GM12878 (cell line): ENCODE measurements around the gene OTOS. TPM values are rescaled to one million over a fixed set of nuclear protein-coding genes. Genes with fewer than 3 reads are reported as not detected.

Experiments used
- ATAC-seq: fragments of 200-7000 bp; cut with Tn5 transposase; 3 replicates; pipeline ENCODE4 v1.9.1; 2020; ENCODE audit warnings: mild to moderate bottlenecking, moderate library complexity
- BruUV-seq: library from RNA; stranded (reverse); fragments of 400-500 nt; replicated peaks from 2 replicates; lab custom pipeline; 2021; lab: Mats Ljungman, UMichigan
- CTCF ChIA-PET: fragments of 300-600 bp; sonication (Branson Sonifier 250); formaldehyde crosslinking; extraction: SDS; loops from one replicate; lab custom pipeline; 2021; ENCODE audit warnings: inconsistent platforms; lab: Yijun Ruan, JAX
- POLR2A ChIA-PET: fragments of 350-600 bp; formaldehyde crosslinking; extraction: SDS; loops from one replicate; lab custom pipeline; 2021; ENCODE audit warnings: inconsistent platforms; lab: Charles Lee
- RAD21 ChIA-PET: fragments of 300-600 bp; sonication (Branson Sonifier 250); formaldehyde crosslinking; loops from one replicate; lab custom pipeline; 2023; ENCODE audit warnings: antibody characterized with exemption; ENCODE audit not compliant: unreplicated experiment; lab: Charles Lee
- SMC1A ChIA-PET: fragments of 300-600 bp; sonication (Branson Sonifier 250); formaldehyde crosslinking; loops from one replicate; lab custom pipeline; 2023; ENCODE audit not compliant: unreplicated experiment, uncharacterized antibody; lab: Charles Lee
- DNase-seq: peaks from one replicate; pipeline ENCODE4 v3.0.0-alpha.2; 2011; ENCODE audit warnings: low read depth, low spot score
- FAIRE-seq: peaks from 3 replicates; lab custom pipeline; 2011; peaks lifted over from hg19 to GRCh38; lab: Jason Lieb, UNC
- H2AFZ ChIP-seq: 2 replicates; pipeline ENCODE4 v1.6.0; 2011; ENCODE audit warnings: low read depth, low read length, control low read depth; ENCODE audit not compliant: control insufficient read depth
- H3K27ac ChIP-seq: 2 replicates; pipeline ENCODE4 v1.5.1; 2011; ENCODE audit warnings: control low read depth; ENCODE audit not compliant: control insufficient read depth, insufficient read depth
- H3K27me3 ChIP-seq, 2 experiments: replicated peaks in 1 of 2; 2 replicates each; pipeline versions ENCODE4 v1.6.0 to v1.6.1; 2011; ENCODE audit warnings: low read length in 1 of 2; ENCODE audit not compliant: control insufficient read depth in 2 of 2, insufficient read depth in 2 of 2
- H3K36me3 ChIP-seq, 2 experiments: 2 replicates each; pipeline ENCODE4 v1.5.1; 2011; ENCODE audit warnings: low read length in 1 of 2; ENCODE audit not compliant: control insufficient read depth in 2 of 2, insufficient read depth in 2 of 2
- H3K4me1 ChIP-seq: 2 replicates; pipeline ENCODE4 v1.6.1; 2011; ENCODE audit warnings: mild to moderate bottlenecking, low read length, moderate library complexity, mixed read lengths; ENCODE audit not compliant: control insufficient read depth, insufficient read depth
- H3K4me2 ChIP-seq: 2 replicates; pipeline ENCODE4 v1.6.0; 2011; ENCODE audit warnings: control low read depth; ENCODE audit not compliant: control insufficient read depth, insufficient read depth
- H3K4me3 ChIP-seq: fragments of 200-600 bp; sonication (generic); 2 replicates; pipeline ENCODE4 v1.5.1; 2016
- H3K79me2 ChIP-seq: 2 replicates; pipeline ENCODE4 v1.6.0; 2011; ENCODE audit warnings: low read length; ENCODE audit not compliant: control insufficient read depth, insufficient read depth
- H3K9ac ChIP-seq: 2 replicates; pipeline ENCODE4 v1.8.0; 2011; ENCODE audit warnings: low read length, control low read depth, mixed read lengths; ENCODE audit not compliant: control insufficient read depth, insufficient read depth
- H3K9me3 ChIP-seq: replicated peaks from 3 replicates; pipeline ENCODE4 v1.5.1; 2011; ENCODE audit warnings: mild to moderate bottlenecking, low read length; ENCODE audit not compliant: control insufficient read depth, insufficient read depth
- H4K20me1 ChIP-seq: 2 replicates; pipeline ENCODE4 v1.6.0; 2011; ENCODE audit not compliant: control insufficient read depth, insufficient read depth
- BCL11A ChIP-seq: IDR thresholded peaks from 2 replicates; pipeline ENCODE4 v1.6.1; 2011; ENCODE audit warnings: low read depth, low read length
- CHD4 ChIP-seq: fragments of 200-600 bp; sonication (generic); IDR thresholded peaks from 2 replicates; pipeline ENCODE4 v1.6.1; 2016; ENCODE audit warnings: mild to moderate bottlenecking
- ESRRA ChIP-seq: IDR thresholded peaks from 2 replicates; pipeline ENCODE4 v1.6.1; 2012; ENCODE audit warnings: mild to moderate bottlenecking, low read length, improper control_type of control experiment
- FOS ChIP-seq: IDR thresholded peaks from 3 replicates; pipeline ENCODE4 v1.6.1; 2011; ENCODE audit warnings: borderline replicate concordance; ENCODE audit not compliant: insufficient read length; ENCODE audit errors: extremely low read depth
- FOXM1 ChIP-seq: IDR thresholded peaks from 2 replicates; pipeline ENCODE4 v1.6.1; 2012; ENCODE audit warnings: low read depth, mild to moderate bottlenecking, inconsistent platforms, low read length, moderate library complexity
- GATAD2B ChIP-seq: fragments of 450-650 bp; conservative IDR thresholded peaks from 2 replicates; pipeline ENCODE4 v1.6.1; 2017; ENCODE audit warnings: low read depth, mild to moderate bottlenecking, moderate library complexity
- HDAC2 ChIP-seq: fragments of 200-600 bp; sonication (generic); IDR thresholded peaks from 2 replicates; pipeline ENCODE4 v1.6.1; 2017
- MXI1 ChIP-seq: fragments of 150-350 bp; IDR thresholded peaks from 2 replicates; pipeline ENCODE4 v1.6.1; 2011; ENCODE audit warnings: low read depth, mild to moderate bottlenecking, inconsistent platforms, low read length, improper control_type of control experiment
- NR2F1 ChIP-seq: fragments of 450-650 bp; conservative IDR thresholded peaks from 2 replicates; pipeline ENCODE4 v1.6.1; 2017; ENCODE audit warnings: mild to moderate bottlenecking
- POU2F2 ChIP-seq: IDR thresholded peaks from 3 replicates; pipeline ENCODE4 v1.6.1; 2011; ENCODE audit warnings: low read depth, mild to moderate bottlenecking, low read length, borderline replicate concordance
- TCF12 ChIP-seq: IDR thresholded peaks from 2 replicates; pipeline ENCODE4 v1.6.1; 2011; ENCODE audit warnings: low read depth, mild to moderate bottlenecking, low read length
- YY1 ChIP-seq: IDR thresholded peaks from 2 replicates; pipeline ENCODE4 v1.6.1; 2011; ENCODE audit warnings: low read depth, mild to moderate bottlenecking, low read length
- ZBED1 ChIP-seq: IDR thresholded peaks from 2 replicates; pipeline ENCODE4 v1.6.1; 2016; ENCODE audit warnings: borderline replicate concordance
- WGBS: methylation state at CpG from one replicate; pipeline ENCODE4 v1.1.6; 2016; ENCODE audit warnings: low lambda C conversion rate; ENCODE audit not compliant: insufficient replicate concordance, insufficient coverage; ENCODE audit errors: missing lambda C conversion rate; 5-methylcytosine and 5-hydroxymethylcytosine counted together
- in situ Hi-C: fragments of 300-500 bp; cut with MboI; formaldehyde crosslinking; loops from 9 replicates; pipeline ENCODE4 v1.14.3; 2018; ENCODE audit warnings: mixed read lengths
- intact Hi-C: fragments of 100-400 bp; cut with micrococcal nuclease; formaldehyde crosslinking; loops from one replicate; pipeline ENCODE4 v1.14.2; 2022; ENCODE audit not compliant: unreplicated experiment
- polyA plus RNA-seq, 11 experiments: library from polyadenylated mRNA; depleted of rRNA in 4 of 11; unstranded in 6 of 11; stranded (reverse) in 5 of 11; fragments of >200 nt; fragmentation: Nextera tagmentation in 4 of 11; fragmentation: Illumina TruSeq in 1 of 11; extraction: Ambion mirVana in 4 of 11; extraction: Trizol in 1 of 11; gene quantifications; 1 replicate in 1 of 11; 2 replicates in 10 of 11; pipeline versions ENCODE4 v1.2.1 to v1.2.3, GENCODE V29; 2011 to 2016; ENCODE audit warnings: inconsistent platforms in 2 of 11, missing spikeins in 2 of 11, low read depth in 1 of 11
- total RNA-seq, 4 experiments: library from RNA; depleted of rRNA in 3 of 4; stranded (reverse); fragments of >200 nt in 3 of 4; fragmentation: Illumina TruSeq in 1 of 4; extraction: Trizol in 1 of 4; gene quantifications; 2 replicates each; pipeline versions ENCODE4 v1.2.1 to v1.2.3, GENCODE V29; 2013 to 2021
- TF ChIP-seq, protein P1 (sequence below): IDR thresholded peaks from 2 replicates; pipeline ENCODE4 v1.6.1; 2011; ENCODE audit warnings: low read depth, low read length, improper control_type of control experiment, borderline replicate concordance

OTOS gene
- total and polyA plus RNA-seq, 10 of the 15 experiments (the other 5 are each of a cell fraction or from before 2014, with no cell fraction given) = not detected

DNA sequence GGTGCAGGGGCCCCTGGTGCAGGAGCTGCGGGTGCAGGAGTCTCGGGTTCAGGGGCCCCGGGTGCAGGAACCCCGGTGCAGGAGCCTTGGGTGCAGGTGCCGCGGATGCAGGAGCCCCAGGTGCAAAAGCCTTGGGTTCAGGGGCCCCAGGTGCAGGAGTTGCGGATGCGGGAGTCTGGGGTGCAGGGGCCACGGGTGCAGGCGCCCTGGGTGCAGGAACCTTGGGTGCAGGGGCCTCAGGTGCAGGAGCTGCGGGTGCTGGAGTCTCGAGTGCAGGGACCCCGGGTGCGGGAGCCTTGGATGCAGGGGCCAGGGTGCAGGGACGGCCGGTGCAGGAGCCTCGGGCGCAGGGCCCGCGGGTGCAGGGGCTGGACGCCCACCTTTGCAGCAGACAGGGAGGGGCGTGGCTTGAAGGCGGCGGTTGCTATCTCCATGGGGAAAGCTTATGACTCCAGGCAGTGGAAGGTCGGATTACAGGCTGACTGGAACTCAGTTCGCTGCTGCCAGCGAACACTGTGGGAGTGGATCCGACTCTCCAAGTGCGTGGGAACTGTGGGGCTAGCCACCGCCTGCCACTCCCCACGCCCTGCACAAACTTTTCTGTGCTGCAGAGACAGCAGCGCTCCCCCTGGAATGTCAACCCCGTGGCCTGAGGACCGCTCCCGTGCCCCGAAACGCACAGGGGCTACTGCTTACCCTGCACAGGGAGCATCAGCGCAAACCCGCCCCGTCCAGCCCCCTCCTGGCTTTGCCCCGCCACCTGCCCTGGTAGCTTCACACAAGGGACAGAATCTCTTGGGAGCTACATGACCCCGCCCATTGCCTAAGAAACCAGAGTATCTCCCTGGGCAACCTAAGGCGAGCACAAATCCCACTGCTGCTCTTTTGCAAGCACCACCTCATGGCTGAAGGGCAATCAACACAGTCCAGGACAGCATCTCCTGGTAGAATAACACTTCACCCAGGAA lies 44.6 kb downstream of the OTOS start (continued):
- TF ChIP-seq TCF12 = no peak
- no peak for TF ChIP-seq ESRRA
- no peak for TF ChIP-seq CHD4
- no peak for TF ChIP-seq BCL11A
- TF ChIP-seq ZBED1 = no peak

DNA sequence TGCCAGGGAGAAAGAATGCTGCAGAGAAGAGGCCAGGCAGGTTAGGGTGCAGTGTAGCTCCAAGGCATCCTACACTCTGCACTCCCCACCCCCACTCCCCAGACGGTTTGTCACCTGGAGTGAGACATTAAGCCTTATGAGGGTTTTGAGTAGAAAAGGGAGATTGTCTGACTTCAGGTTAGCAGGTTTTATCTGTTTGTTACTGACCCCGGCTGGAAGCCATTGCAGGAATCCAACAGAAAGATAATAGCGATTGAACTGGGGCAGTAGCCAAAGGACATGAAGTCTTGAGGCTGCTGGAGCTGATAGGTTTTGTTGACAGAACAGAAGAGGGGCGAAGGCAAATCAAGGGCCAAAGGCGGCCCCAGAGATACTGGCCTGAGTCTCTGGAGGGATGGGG lies 51.2 kb downstream of the OTOS start:
- no peak overlapping the region for H3K4me3 ChIP-seq
- BruUV-seq = no TSS peak
- intact Hi-C loops = no loop called here
- no peak for ATAC-seq
- TF ChIP-seq MXI1 (no peak), NR2F1 (no peak), YY1 (no peak), HDAC2 (no peak), POU2F2 (no peak), FOS (no peak), FOXM1 (no peak), GATAD2B (no peak)
- TF ChIP-seq, protein P1, sequence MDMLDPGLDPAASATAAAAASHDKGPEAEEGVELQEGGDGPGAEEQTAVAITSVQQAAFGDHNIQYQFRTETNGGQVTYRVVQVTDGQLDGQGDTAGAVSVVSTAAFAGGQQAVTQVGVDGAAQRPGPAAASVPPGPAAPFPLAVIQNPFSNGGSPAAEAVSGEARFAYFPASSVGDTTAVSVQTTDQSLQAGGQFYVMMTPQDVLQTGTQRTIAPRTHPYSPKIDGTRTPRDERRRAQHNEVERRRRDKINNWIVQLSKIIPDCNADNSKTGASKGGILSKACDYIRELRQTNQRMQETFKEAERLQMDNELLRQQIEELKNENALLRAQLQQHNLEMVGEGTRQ = no peak
- H3K27ac ChIP-seq = no peak overlapping the region
- ChIA-PET CTCF (no interaction called here), POLR2A (no interaction called here), RAD21 (no interaction called here), SMC1A (no interaction called here)
- no peaks in the 10 kb centered on the region for H3K79me2 ChIP-seq
- in situ Hi-C loops = no loop called here
- no peaks in the 10 kb centered on the region for H3K36me3 ChIP-seq
- no peak overlapping the region for H3K9ac ChIP-seq
- H3K4me1 ChIP-seq = no peaks in the 10 kb centered on the region
- no peaks in the 10 kb centered on the region for H3K27me3 ChIP-seq
- no peak overlapping the region for H3K4me2 ChIP-seq
- no peak overlapping the region for H2AFZ ChIP-seq
- DNase-seq = no peak
- no peaks in the 10 kb centered on the region; the same call in 2 of the 3 replicates for H3K9me3 ChIP-seq
- no peak for FAIRE-seq
- H4K20me1 ChIP-seq = no peaks in the 10 kb centered on the region
- 46% methylated on average over 5 of the region's 5 CpGs for WGBS

Other genes starting within 250 kb of the OTOS start
- 149 and 172 TPM in 2 replicates for gene NDUFA10, start 115.3 kb downstream of the OTOS start, total RNA-seq (2014; rRNA removed)
- gene NDUFA10, start 115.3 kb downstream of the OTOS start, total RNA-seq (2014; rRNA removed; fragmentation: Illumina TruSeq; extraction: Trizol) = 104 and 106 TPM in 2 replicates
- 144 and 147 TPM in 2 replicates for gene NDUFA10, start 115.3 kb downstream of the OTOS start, total RNA-seq (2021)
- 123 and 160 TPM in 2 replicates for gene NDUFA10, start 115.3 kb downstream of the OTOS start, polyA plus RNA-seq (2011; rRNA removed)
- gene NDUFA10, start 115.3 kb downstream of the OTOS start, polyA plus RNA-seq (2014; fragmentation: Illumina TruSeq; extraction: Trizol) = 112 and 116 TPM in 2 replicates
- gene NDUFA10, start 115.3 kb downstream of the OTOS start, polyA plus RNA-seq (2014; fragmentation: Nextera tagmentation; extraction: Ambion mirVana) = 100 to 1,000 TPM in 1 of 2 experiments, 10 to 100 TPM in 1; 44.1 to 133 TPM
- 155 and 169 TPM in 2 replicates for gene NDUFA10, start 115.3 kb downstream of the OTOS start, polyA plus RNA-seq (2014; rRNA removed)
- 100 to 1,000 TPM; 215 to 216 TPM for gene NDUFA10, start 115.3 kb downstream of the OTOS start, polyA plus RNA-seq (2016; fragmentation: Nextera tagmentation; extraction: Ambion mirVana)
- gene OR6B2, start 110.2 kb downstream of the OTOS start, total RNA-seq (2014; rRNA removed) = not detected in 2 replicates
- gene OR6B2, start 110.2 kb downstream of the OTOS start, total RNA-seq (2014; rRNA removed; fragmentation: Illumina TruSeq; extraction: Trizol) = not detected in 2 replicates
- gene OR6B2, start 110.2 kb downstream of the OTOS start, total RNA-seq (2021) = not detected in 2 replicates
- not detected in 2 replicates for gene OR6B2, start 110.2 kb downstream of the OTOS start, polyA plus RNA-seq (2011; rRNA removed)
- not detected in 2 replicates for gene OR6B2, start 110.2 kb downstream of the OTOS start, polyA plus RNA-seq (2014; fragmentation: Illumina TruSeq; extraction: Trizol)
- not detected for gene OR6B2, start 110.2 kb downstream of the OTOS start, polyA plus RNA-seq (2014; fragmentation: Nextera tagmentation; extraction: Ambion mirVana)
- gene OR6B2, start 110.2 kb downstream of the OTOS start, polyA plus RNA-seq (2014; rRNA removed) = not detected in 2 replicates
- not detected for gene OR6B2, start 110.2 kb downstream of the OTOS start, polyA plus RNA-seq (2016; fragmentation: Nextera tagmentation; extraction: Ambion mirVana)
- not detected in 2 replicates for gene OR6B3, start 87.1 kb downstream of the OTOS start, total RNA-seq (2014; rRNA removed)
- gene OR6B3, start 87.1 kb downstream of the OTOS start, total RNA-seq (2014; rRNA removed; fragmentation: Illumina TruSeq; extraction: Trizol) = not detected in 2 replicates
- gene OR6B3, start 87.1 kb downstream of the OTOS start, total RNA-seq (2021) = not detected in 2 replicates
- gene OR6B3, start 87.1 kb downstream of the OTOS start, polyA plus RNA-seq (2011; rRNA removed) = not detected in 2 replicates
- not detected in 2 replicates for gene OR6B3, start 87.1 kb downstream of the OTOS start, polyA plus RNA-seq (2014; fragmentation: Illumina TruSeq; extraction: Trizol)
- gene OR6B3, start 87.1 kb downstream of the OTOS start, polyA plus RNA-seq (2014; fragmentation: Nextera tagmentation; extraction: Ambion mirVana) = not detected
- gene OR6B3, start 87.1 kb downstream of the OTOS start, polyA plus RNA-seq (2014; rRNA removed) = not detected in 2 replicates
- not detected for gene OR6B3, start 87.1 kb downstream of the OTOS start, polyA plus RNA-seq (2016; fragmentation: Nextera tagmentation; extraction: Ambion mirVana)
- gene COPS9, start 4.4 kb downstream of the OTOS start, total RNA-seq (2014; rRNA removed) = 220 and 228 TPM in 2 replicates
- gene COPS9, start 4.4 kb downstream of the OTOS start, total RNA-seq (2014; rRNA removed; fragmentation: Illumina TruSeq; extraction: Trizol) = 116 and 125 TPM in 2 replicates
- gene COPS9, start 4.4 kb downstream of the OTOS start, total RNA-seq (2021) = 125 and 130 TPM in 2 replicates
- gene COPS9, start 4.4 kb downstream of the OTOS start, polyA plus RNA-seq (2011; rRNA removed) = 204 and 206 TPM in 2 replicates
- gene COPS9, start 4.4 kb downstream of the OTOS start, polyA plus RNA-seq (2014; fragmentation: Illumina TruSeq; extraction: Trizol) = 34.3 and 80.8 TPM in 2 replicates
- 100 to 1,000 TPM; 124 to 246 TPM for gene COPS9, start 4.4 kb downstream of the OTOS start, polyA plus RNA-seq (2014; fragmentation: Nextera tagmentation; extraction: Ambion mirVana)
- gene COPS9, start 4.4 kb downstream of the OTOS start, polyA plus RNA-seq (2014; rRNA removed) = 418 and 419 TPM in 2 replicates
- 100 to 1,000 TPM; 361 to 385 TPM for gene COPS9, start 4.4 kb downstream of the OTOS start, polyA plus RNA-seq (2016; fragmentation: Nextera tagmentation; extraction: Ambion mirVana)